DOHH2 (cell line): Measurements from ENCODE around the gene ENDOV.

ENCODE experiments used
- CTCF ChIP-seq: fragments of 200-600 bp; sonication (generic); IDR thresholded peaks from one replicate; pipeline ENCODE4 v1.5.1; 2014; ENCODE audit warnings: antibody characterized with exemption, mild to moderate bottlenecking, low read depth, low read length; ENCODE audit not compliant: poor library complexity, severe bottlenecking
- EZH2phosphoT487 ChIP-seq: fragments of 200-600 bp; sonication (generic); IDR thresholded peaks from 2 replicates; pipeline ENCODE4 v1.6.1; 2017; ENCODE audit warnings: borderline replicate concordance, mild to moderate bottlenecking, antibody characterized with exemption, low read length, moderate library complexity, mixed read lengths

- TF ChIP-seq CTCF (no peak), EZH2phosphoT487 (no peak)
Observed at GRCh38 chr17:80451104-80451775, 36.3 kb downstream of the ENDOV start.
